ENCODE data around the gene ADGRG1.

DNA sequence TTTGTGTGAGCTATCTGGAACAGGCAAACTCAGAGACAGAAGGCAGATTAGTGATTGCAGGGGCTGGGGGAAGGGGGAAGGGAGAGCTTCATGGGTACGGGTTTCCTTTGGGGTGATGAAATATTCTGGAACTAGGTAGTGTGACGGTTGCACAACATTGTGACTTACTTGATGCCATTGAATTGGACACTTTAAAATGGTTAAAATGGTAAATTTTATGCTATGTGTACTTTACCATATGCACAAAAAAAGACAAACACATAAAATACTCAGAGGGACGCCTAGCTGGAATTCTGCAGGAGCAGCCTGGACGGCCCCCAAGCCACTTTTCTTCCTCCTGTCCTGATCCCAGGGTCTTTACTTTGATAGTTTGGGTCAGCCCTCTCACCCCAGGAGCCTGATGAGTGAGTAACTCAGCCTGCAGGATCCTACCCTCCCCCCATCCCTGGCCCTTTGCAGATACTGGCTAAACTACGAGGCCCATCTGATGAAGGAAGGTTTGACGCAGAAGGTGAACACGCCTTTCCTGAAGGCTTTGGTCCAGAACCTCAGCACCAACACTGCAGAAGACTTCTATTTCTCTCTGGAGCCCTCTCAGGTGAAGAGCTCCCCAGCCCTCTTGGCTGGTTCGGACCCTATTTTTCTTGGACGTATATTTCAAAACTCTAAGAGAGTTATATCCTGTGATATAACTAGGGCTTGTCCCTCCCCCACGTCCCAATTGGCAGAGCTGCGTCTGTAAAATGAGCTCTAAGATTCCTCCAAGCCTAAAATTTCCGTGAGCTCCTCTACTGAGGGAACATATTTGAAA, 47.5 kb downstream of the ADGRG1 start:
- TF ChIP-seq ZNF548 (tag by site-specific recombination; IDR thresholded peaks at IDR 0.05) (no peak), ZBTB48 (tag by site-specific recombination; IDR thresholded peaks at IDR 0.05) (no peak), ZNF747 (tag by site-specific recombination; IDR thresholded peaks at IDR 0.05) (no peak), GLI2 (tag by site-specific recombination; IDR thresholded peaks at IDR 0.05; ENCODE audit: borderline replicate concordance, low read depth) (no peak), ZNF501 (tag by site-specific recombination; IDR thresholded peaks at IDR 0.05) (no peak)
- TF ChIP-seq, protein P1, sequence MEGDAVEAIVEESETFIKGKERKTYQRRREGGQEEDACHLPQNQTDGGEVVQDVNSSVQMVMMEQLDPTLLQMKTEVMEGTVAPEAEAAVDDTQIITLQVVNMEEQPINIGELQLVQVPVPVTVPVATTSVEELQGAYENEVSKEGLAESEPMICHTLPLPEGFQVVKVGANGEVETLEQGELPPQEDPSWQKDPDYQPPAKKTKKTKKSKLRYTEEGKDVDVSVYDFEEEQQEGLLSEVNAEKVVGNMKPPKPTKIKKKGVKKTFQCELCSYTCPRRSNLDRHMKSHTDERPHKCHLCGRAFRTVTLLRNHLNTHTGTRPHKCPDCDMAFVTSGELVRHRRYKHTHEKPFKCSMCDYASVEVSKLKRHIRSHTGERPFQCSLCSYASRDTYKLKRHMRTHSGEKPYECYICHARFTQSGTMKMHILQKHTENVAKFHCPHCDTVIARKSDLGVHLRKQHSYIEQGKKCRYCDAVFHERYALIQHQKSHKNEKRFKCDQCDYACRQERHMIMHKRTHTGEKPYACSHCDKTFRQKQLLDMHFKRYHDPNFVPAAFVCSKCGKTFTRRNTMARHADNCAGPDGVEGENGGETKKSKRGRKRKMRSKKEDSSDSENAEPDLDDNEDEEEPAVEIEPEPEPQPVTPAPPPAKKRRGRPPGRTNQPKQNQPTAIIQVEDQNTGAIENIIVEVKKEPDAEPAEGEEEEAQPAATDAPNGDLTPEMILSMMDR (tag by site-specific recombination; IDR thresholded peaks at IDR 0.05), result no peak
